COLO668 (cell line): Measurements from ENCODE around the gene CLIC1.

Source experiments
- DNase-seq: peaks from one replicate; lab custom pipeline; 2025; ENCODE audit not compliant: unreplicated experiment; lab: John Stamatoyannopoulos, UW

The CLIC1 gene

GRCh38 chr6:31739639-31740396 is 3.5 kb upstream of the CLIC1 start, which contains the start of gene MSH5:
Gene MSH5 (plus strand): TSS chr6:31740005. CDS start chr6:31740467, 462 bp downstream.
- DNase-seq: peak; percentile 97

- DNase-seq: peak; percentile 78
These were observed 2.0 kb upstream of the CLIC1 start for GRCh38 chr6:31737991-31738979.

- DNase-seq: peak; percentile 63
These were observed 1.1 kb upstream of the CLIC1 start for GRCh38 chr6:31737315-31737990.

- no peak for DNase-seq
These were observed 511 bp upstream of the CLIC1 start for GRCh38 chr6:31736768-31737314.

- DNase-seq: peak; percentile 29
These were observed 1.4 kb downstream of the CLIC1 start for GRCh38 chr6:31734821-31735406.

- no peak for DNase-seq
These were observed 2.0 kb downstream of the CLIC1 start for GRCh38 chr6:31734247-31734820.

GRCh38 chr6:31733734-31734133 is 2.6 kb downstream of the CLIC1 start:
- DNase-seq: no peak

- no peak for DNase-seq
These were observed 4.3 kb downstream of the CLIC1 start for GRCh38 chr6:31732029-31732428.

- no peak for DNase-seq
These were observed 5.7 kb downstream of the CLIC1 start for GRCh38 chr6:31730631-31731086.

- no peak for DNase-seq
These were observed 6.2 kb downstream of the CLIC1 start for GRCh38 chr6:31729979-31730630.

- DNase-seq: peak; percentile 32
These were observed 6.8 kb downstream of the CLIC1 start for GRCh38 chr6:31729515-31729978.

- no peak for DNase-seq
These were observed 7.4 kb downstream of the CLIC1 start, which contains the start of gene DDAH2 for GRCh38 chr6:31728767-31729514. Gene DDAH2 (minus strand): TSS chr6:31729299. CDS start chr6:31729161, 138 bp downstream.

- DNase-seq: no peak
These were observed 8.3 kb downstream of the CLIC1 start for GRCh38 chr6:31727717-31728671.

- DNase-seq: no peak
These were observed 9.2 kb downstream of the CLIC1 start for GRCh38 chr6:31727034-31727716.

- DNase-seq: no peak
These were observed 10.6 kb downstream of the CLIC1 start for GRCh38 chr6:31725502-31726350.
